ENCODE results near the gene DNAJC5G. TPM values are rescaled to one million over a fixed set of nuclear protein-coding genes. Genes with fewer than 3 reads are reported as not detected.

Gene DNAJC5G
- total RNA-seq, 1 experiment from 2014 or later, result not detected

- H3K9me2 ChIP-seq (replicated peaks; ENCODE audit: insufficient read depth, low read length), result no peaks in the 10 kb centered on the region
- no peak overlapping the region for H3K9ac ChIP-seq (ENCODE audit: low read length)
- H3K36me3 ChIP-seq (ENCODE audit: insufficient read depth, low read length), result no peaks in the 10 kb centered on the region
- peaks cover 11% of the 10 kb centered on the region for H3K4me1 ChIP-seq (ENCODE audit: low read length)
- DNase-seq, result no peak
- no peaks in the 10 kb centered on the region for H3K79me2 ChIP-seq (ENCODE audit: low read length)
- no peak overlapping the region for H2AFZ ChIP-seq (ENCODE audit: low read length)
- no peak overlapping the region for H3K4me2 ChIP-seq (ENCODE audit: low read depth, low read length, poor library complexity, severe bottlenecking)
- H3K9me3 ChIP-seq (ENCODE audit: low read length), result no peaks in the 10 kb centered on the region
- no peaks in the 10 kb centered on the region for H4K20me1 ChIP-seq (ENCODE audit: insufficient read depth, low read depth, low read length)
- H3K27me3 ChIP-seq (ENCODE audit: low read length), result no peaks in the 10 kb centered on the region
- H3K4me3 ChIP-seq (ENCODE audit: low read length), result no peak overlapping the region
- no peak overlapping the region for H3K27ac ChIP-seq (ENCODE audit: low read length)
These were observed 30.9 kb downstream of the DNAJC5G start for GRCh38 chr2:27306136-27306535.

- no peak for DNase-seq
- Histone ChIP-seq H3K4me1 (ENCODE audit: low read length) (peaks cover 11% of the 10 kb centered on the region), H3K9me3 (ENCODE audit: low read length) (no peaks in the 10 kb centered on the region), H3K27ac (ENCODE audit: low read length) (no peak overlapping the region), H3K4me2 (ENCODE audit: low read depth, low read length, poor library complexity, severe bottlenecking) (no peak overlapping the region), H3K27me3 (ENCODE audit: low read length) (no peaks in the 10 kb centered on the region), H3K9ac (ENCODE audit: low read length) (no peak overlapping the region), H4K20me1 (ENCODE audit: insufficient read depth, low read depth, low read length) (no peaks in the 10 kb centered on the region), H3K79me2 (ENCODE audit: low read length) (no peaks in the 10 kb centered on the region), H3K36me3 (ENCODE audit: insufficient read depth, low read length) (no peaks in the 10 kb centered on the region), H3K9me2 (replicated peaks; ENCODE audit: insufficient read depth, low read length) (no peaks in the 10 kb centered on the region), H3K4me3 (ENCODE audit: low read length) (no peak overlapping the region), H2AFZ (ENCODE audit: low read length) (no peak overlapping the region)
These were observed 31.5 kb downstream of the DNAJC5G start for GRCh38 chr2:27306573-27307286.

- Histone ChIP-seq H3K27ac (ENCODE audit: low read length) (no peak overlapping the region), H4K20me1 (ENCODE audit: insufficient read depth, low read depth, low read length) (no peaks in the 10 kb centered on the region), H2AFZ (ENCODE audit: low read length) (no peak overlapping the region), H3K9me3 (ENCODE audit: low read length) (no peaks in the 10 kb centered on the region), H3K27me3 (ENCODE audit: low read length) (no peaks in the 10 kb centered on the region), H3K4me1 (ENCODE audit: low read length) (peaks cover 11% of the 10 kb centered on the region), H3K79me2 (ENCODE audit: low read length) (no peaks in the 10 kb centered on the region), H3K9ac (ENCODE audit: low read length) (no peak overlapping the region), H3K4me2 (ENCODE audit: low read depth, low read length, poor library complexity, severe bottlenecking) (no peak overlapping the region), H3K9me2 (replicated peaks; ENCODE audit: insufficient read depth, low read length) (no peaks in the 10 kb centered on the region), H3K36me3 (ENCODE audit: insufficient read depth, low read length) (no peaks in the 10 kb centered on the region), H3K4me3 (ENCODE audit: low read length) (no peak overlapping the region)
- DNase-seq, result no peak
These were observed 32.0 kb downstream of the DNAJC5G start for GRCh38 chr2:27307287-27307544.

- Histone ChIP-seq H3K27me3 (ENCODE audit: low read length) (no peaks in the 10 kb centered on the region), H3K9me2 (replicated peaks; ENCODE audit: insufficient read depth, low read length) (no peaks in the 10 kb centered on the region), H3K4me1 (ENCODE audit: low read length) (peaks cover 9% of the 10 kb centered on the region), H3K27ac (ENCODE audit: low read length) (no peak overlapping the region), H3K9ac (ENCODE audit: low read length) (no peak overlapping the region), H3K9me3 (ENCODE audit: low read length) (no peaks in the 10 kb centered on the region), H3K4me2 (ENCODE audit: low read depth, low read length, poor library complexity, severe bottlenecking) (no peak overlapping the region), H3K79me2 (ENCODE audit: low read length) (no peaks in the 10 kb centered on the region), H3K4me3 (ENCODE audit: low read length) (no peak overlapping the region), H4K20me1 (ENCODE audit: insufficient read depth, low read depth, low read length) (no peaks in the 10 kb centered on the region), H3K36me3 (ENCODE audit: insufficient read depth, low read length) (no peaks in the 10 kb centered on the region), H2AFZ (ENCODE audit: low read length) (no peak overlapping the region)
- no peak for DNase-seq
These were observed 32.5 kb downstream of the DNAJC5G start for GRCh38 chr2:27307545-27308358.

- H3K79me2 ChIP-seq (ENCODE audit: low read length), result no peaks in the 10 kb centered on the region
- no peaks in the 10 kb centered on the region for H4K20me1 ChIP-seq (ENCODE audit: insufficient read depth, low read depth, low read length)
- H3K9me2 ChIP-seq (replicated peaks; ENCODE audit: insufficient read depth, low read length), result no peaks in the 10 kb centered on the region
- H3K4me1 ChIP-seq (ENCODE audit: low read length), result peaks cover 7% of the 10 kb centered on the region
- H3K4me3 ChIP-seq (ENCODE audit: low read length), result no peak within 1 kb of the TSS
- no peaks in the 10 kb centered on the region for H3K27me3 ChIP-seq (ENCODE audit: low read length)
- no peak within 1 kb of the TSS for H3K9ac ChIP-seq (ENCODE audit: low read length)
- no peaks in the 10 kb centered on the region for H3K9me3 ChIP-seq (ENCODE audit: low read length)
- H2AFZ ChIP-seq (ENCODE audit: low read length), result no peak within 1 kb of the TSS
- no peaks in the 10 kb centered on the region for H3K36me3 ChIP-seq (ENCODE audit: insufficient read depth, low read length)
- H3K27ac ChIP-seq (ENCODE audit: low read length), result no peak within 1 kb of the TSS
- DNase-seq, result no peak
- no peak within 1 kb of the TSS for H3K4me2 ChIP-seq (ENCODE audit: low read depth, low read length, poor library complexity, severe bottlenecking)
These were observed 33.2 kb downstream of the DNAJC5G start, which contains the start of gene UCN for GRCh38 chr2:27308359-27308881. UCN (minus strand) TSS chr2:27308445; CDS start chr2:27307895, 550 bp downstream.

- Histone ChIP-seq H3K9ac (ENCODE audit: low read length) (no peak overlapping the region), H3K4me3 (ENCODE audit: low read length) (no peak overlapping the region), H3K27ac (ENCODE audit: low read length) (no peak overlapping the region), H2AFZ (ENCODE audit: low read length) (no peak overlapping the region), H3K9me2 (replicated peaks; ENCODE audit: insufficient read depth, low read length) (no peaks in the 10 kb centered on the region), H3K79me2 (ENCODE audit: low read length) (no peaks in the 10 kb centered on the region), H3K4me1 (ENCODE audit: low read length) (peaks cover 7% of the 10 kb centered on the region), H4K20me1 (ENCODE audit: insufficient read depth, low read depth, low read length) (no peaks in the 10 kb centered on the region), H3K9me3 (ENCODE audit: low read length) (no peaks in the 10 kb centered on the region), H3K4me2 (ENCODE audit: low read depth, low read length, poor library complexity, severe bottlenecking) (no peak overlapping the region), H3K27me3 (ENCODE audit: low read length) (no peaks in the 10 kb centered on the region), H3K36me3 (ENCODE audit: insufficient read depth, low read length) (no peaks in the 10 kb centered on the region)
- DNase-seq, result no peak
These were observed 34.4 kb downstream of the DNAJC5G start for GRCh38 chr2:27309651-27310050.

GRCh38 chr2:27312152-27312551 lies 36.9 kb downstream of the DNAJC5G start:
- Histone ChIP-seq H3K27me3 (ENCODE audit: low read length) (no peaks in the 10 kb centered on the region), H3K79me2 (ENCODE audit: low read length) (no peaks in the 10 kb centered on the region), H3K4me1 (ENCODE audit: low read length) (peaks cover 7% of the 10 kb centered on the region), H3K4me3 (ENCODE audit: low read length) (no peak overlapping the region), H3K4me2 (ENCODE audit: low read depth, low read length, poor library complexity, severe bottlenecking) (no peak overlapping the region), H2AFZ (ENCODE audit: low read length) (no peak overlapping the region), H4K20me1 (ENCODE audit: insufficient read depth, low read depth, low read length) (no peaks in the 10 kb centered on the region), H3K36me3 (ENCODE audit: insufficient read depth, low read length) (no peaks in the 10 kb centered on the region), H3K9ac (ENCODE audit: low read length) (no peak overlapping the region), H3K9me2 (replicated peaks; ENCODE audit: insufficient read depth, low read length) (no peaks in the 10 kb centered on the region), H3K9me3 (ENCODE audit: low read length) (no peaks in the 10 kb centered on the region), H3K27ac (ENCODE audit: low read length) (no peak overlapping the region)
- DNase-seq, result no peak

- no peak for DNase-seq
- Histone ChIP-seq H3K36me3 (ENCODE audit: insufficient read depth, low read length) (no peaks in the 10 kb centered on the region), H3K79me2 (ENCODE audit: low read length) (no peaks in the 10 kb centered on the region), H3K9me3 (ENCODE audit: low read length) (no peaks in the 10 kb centered on the region), H3K27ac (ENCODE audit: low read length) (no peak overlapping the region), H3K9me2 (replicated peaks; ENCODE audit: insufficient read depth, low read length) (no peaks in the 10 kb centered on the region), H3K4me1 (ENCODE audit: low read length) (peaks cover 7% of the 10 kb centered on the region), H2AFZ (ENCODE audit: low read length) (no peak overlapping the region), H3K4me2 (ENCODE audit: low read depth, low read length, poor library complexity, severe bottlenecking) (no peak overlapping the region), H4K20me1 (ENCODE audit: insufficient read depth, low read depth, low read length) (no peaks in the 10 kb centered on the region), H3K4me3 (ENCODE audit: low read length) (no peak overlapping the region), H3K27me3 (ENCODE audit: low read length) (no peaks in the 10 kb centered on the region), H3K9ac (ENCODE audit: low read length) (no peak overlapping the region)
These were observed 38.8 kb downstream of the DNAJC5G start for GRCh38 chr2:27313882-27314645.

Data from Karpas-422 (cell line).